ENCODE measurements around the gene CHD6. TPM values are rescaled to one million over a fixed set of nuclear protein-coding genes. Genes with fewer than 3 reads are reported as not detected.

CHD6 gene
- total RNA-seq, 1 donor from 2014 or later = 114 TPM

GRCh38 chr20:41457173-41457857 lies 160.9 kb downstream of the CHD6 start:
- no peak for TF ChIP-seq CTCF (IDR thresholded peaks at IDR 0.05; ENCODE audit: unreplicated experiment)
- DNase-seq (ENCODE audit: low spot score, unreplicated experiment) = no peak
- H3K9me3 Mint-ChIP-seq (ENCODE audit: low read depth) = peaks cover 12% of the 10 kb centered on the region
- no peaks in the 10 kb centered on the region for H3K27me3 Mint-ChIP-seq
- no peak overlapping the region for H3K4me3 Mint-ChIP-seq (ENCODE audit: low read depth)
- peaks cover 43% of the 10 kb centered on the region for H3K36me3 Mint-ChIP-seq (ENCODE audit: insufficient read depth)
- H3K4me1 Mint-ChIP-seq (ENCODE audit: low read depth) = no peaks in the 10 kb centered on the region
- no peak overlapping the region for H3K27ac Mint-ChIP-seq

DNA sequence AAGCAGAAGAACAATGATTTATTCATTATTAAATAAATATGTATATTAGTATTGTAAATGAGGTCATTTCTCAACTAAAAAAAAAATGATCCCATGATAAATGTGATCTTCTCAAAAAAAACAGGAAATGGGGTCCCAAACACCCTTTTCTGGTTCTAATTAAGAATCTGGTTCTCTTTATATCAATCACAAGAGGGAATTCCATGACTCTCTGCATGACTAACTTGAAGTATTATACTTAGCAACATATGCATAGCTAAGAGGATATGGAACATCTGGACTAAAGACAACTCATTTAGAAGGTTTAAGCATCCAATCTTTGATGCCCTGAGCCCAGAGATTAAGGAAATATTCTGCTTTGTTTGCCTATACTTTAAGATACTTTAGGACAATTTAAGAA lies 161.8 kb downstream of the CHD6 start:
- Mint-ChIP-seq H3K9me3 (ENCODE audit: low read depth) (peaks cover 8% of the 10 kb centered on the region), H3K4me3 (ENCODE audit: low read depth) (no peak overlapping the region), H3K27me3 (no peaks in the 10 kb centered on the region), H3K27ac (no peak overlapping the region), H3K36me3 (ENCODE audit: insufficient read depth) (peaks cover 46% of the 10 kb centered on the region), H3K4me1 (ENCODE audit: low read depth) (no peaks in the 10 kb centered on the region)
- DNase-seq (ENCODE audit: low spot score, unreplicated experiment) = no peak
- TF ChIP-seq CTCF (IDR thresholded peaks at IDR 0.05; ENCODE audit: unreplicated experiment) = no peak

DNA sequence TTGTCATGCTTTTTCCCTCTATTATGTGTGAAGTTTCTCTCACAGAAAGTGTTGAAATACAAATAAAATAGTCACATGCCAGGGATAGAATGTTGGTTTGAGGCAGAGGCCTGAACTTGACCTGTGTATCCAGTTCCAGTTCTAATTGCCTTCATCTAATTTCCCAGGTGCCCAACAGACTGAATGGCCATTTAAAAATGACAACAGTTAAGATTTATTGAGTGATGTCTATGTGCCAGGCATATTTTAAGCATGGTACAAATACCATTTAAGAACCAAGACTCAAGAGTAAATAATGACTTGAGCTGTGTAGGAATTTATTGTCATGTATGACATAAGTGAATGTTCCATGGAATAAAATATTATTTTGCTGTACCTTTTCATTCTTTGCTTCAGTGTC lies 163.9 kb downstream of the CHD6 start:
- Mint-ChIP-seq H3K36me3 (ENCODE audit: insufficient read depth) (peaks cover 41% of the 10 kb centered on the region), H3K9me3 (ENCODE audit: low read depth) (no peaks in the 10 kb centered on the region), H3K4me3 (ENCODE audit: low read depth) (no peak overlapping the region), H3K4me1 (ENCODE audit: low read depth) (no peaks in the 10 kb centered on the region), H3K27me3 (no peaks in the 10 kb centered on the region), H3K27ac (no peak overlapping the region)
- TF ChIP-seq CTCF (IDR thresholded peaks at IDR 0.05; ENCODE audit: unreplicated experiment) = no peak
- no peak for DNase-seq (ENCODE audit: low spot score, unreplicated experiment)

DNA sequence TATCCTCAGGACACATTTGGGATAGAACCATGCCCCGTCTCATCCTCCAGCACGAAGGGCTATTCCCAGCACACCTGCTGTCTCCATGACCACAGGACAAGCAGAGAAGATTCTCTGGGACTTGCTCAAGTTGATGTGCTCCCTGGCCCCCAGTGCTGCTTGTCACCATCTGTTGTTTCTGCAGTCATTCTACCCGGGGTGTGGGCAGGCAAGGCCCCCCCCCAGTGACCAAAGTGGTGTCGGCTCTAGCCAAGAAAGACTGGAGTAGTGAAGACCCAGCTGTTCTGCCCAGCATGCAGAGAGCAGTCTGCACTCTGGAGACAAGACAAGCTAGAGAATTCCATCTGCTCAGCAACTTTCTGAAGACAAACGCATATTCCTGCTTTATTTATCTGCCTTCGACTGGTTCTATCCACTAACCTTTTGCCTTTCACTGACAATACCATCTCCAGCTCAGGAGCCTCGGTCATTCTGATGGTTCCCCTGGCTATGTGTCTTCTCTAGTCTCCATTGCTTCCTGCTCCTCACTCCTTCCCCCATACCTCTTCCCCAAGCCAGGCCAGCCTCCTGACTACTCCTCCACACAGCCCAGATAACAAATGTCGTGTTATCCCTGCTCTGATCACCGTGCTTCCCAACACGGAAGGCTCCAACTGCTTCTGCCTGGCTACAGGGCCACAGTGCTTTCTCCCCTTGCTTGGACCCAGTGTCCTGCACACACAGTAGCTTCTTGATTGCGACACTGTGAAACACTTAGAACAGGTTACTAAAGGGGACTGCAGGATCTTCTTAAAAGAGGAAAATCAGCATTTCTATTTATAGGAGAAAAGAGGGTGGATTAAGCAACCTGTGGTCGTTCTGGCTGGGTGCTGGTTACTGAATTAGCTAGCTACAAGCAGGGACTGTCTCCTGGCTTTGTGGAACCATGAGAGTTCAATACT lies 164.9 kb downstream of the CHD6 start:
- Mint-ChIP-seq H3K4me1 (ENCODE audit: low read depth) (no peaks in the 10 kb centered on the region), H3K9me3 (ENCODE audit: low read depth) (no peaks in the 10 kb centered on the region), H3K36me3 (ENCODE audit: insufficient read depth) (peaks cover 39% of the 10 kb centered on the region), H3K27me3 (no peaks in the 10 kb centered on the region), H3K4me3 (ENCODE audit: low read depth) (no peak overlapping the region), H3K27ac (no peak overlapping the region)
- no peak for DNase-seq (ENCODE audit: low spot score, unreplicated experiment)
- TF ChIP-seq CTCF (IDR thresholded peaks at IDR 0.05; ENCODE audit: unreplicated experiment) = no peak

GRCh38 chr20:41452226-41452625 lies 166.0 kb downstream of the CHD6 start:
- no peaks in the 10 kb centered on the region for H3K9me3 Mint-ChIP-seq (ENCODE audit: low read depth)
- DNase-seq (ENCODE audit: low spot score, unreplicated experiment) = no peak
- no peak overlapping the region for H3K4me3 Mint-ChIP-seq (ENCODE audit: low read depth)
- H3K36me3 Mint-ChIP-seq (ENCODE audit: insufficient read depth) = peaks cover 42% of the 10 kb centered on the region
- no peak for TF ChIP-seq CTCF (IDR thresholded peaks at IDR 0.05; ENCODE audit: unreplicated experiment)
- H3K4me1 Mint-ChIP-seq (ENCODE audit: low read depth) = no peaks in the 10 kb centered on the region
- H3K27me3 Mint-ChIP-seq = no peaks in the 10 kb centered on the region
- H3K27ac Mint-ChIP-seq = no peak overlapping the region
